Measurements from ENCODE around the gene SLC6A17.
A peak's percentile ranks its signal among the peaks of the same experiment; 100 is the strongest.

The SLC6A17 gene

GRCh38 chr1:110150330-110151174, at the start of gene SLC6A17:
TSS of gene SLC6A17 (plus strand) at chr1:110150494. CDS start at chr1:110166930, 16,436 bp downstream.
- no peak for DNase-seq

GRCh38 chr1:110102081-110102480, 48.2 kb upstream of the SLC6A17 start:
- peak; percentile 36 for DNase-seq

GRCh38 chr1:110106013-110106941, 44.0 kb upstream of the SLC6A17 start:
- peak; percentile 56 for DNase-seq

- DNase-seq: no peak
Measured at GRCh38 chr1:110107867-110108469, 42.3 kb upstream of the SLC6A17 start.

- no peak for DNase-seq
Measured at GRCh38 chr1:110111081-110111480, 39.2 kb upstream of the SLC6A17 start.

GRCh38 chr1:110112143-110112542, 38.2 kb upstream of the SLC6A17 start, which contains the start of gene UBL4B:
TSS of gene UBL4B (plus strand) at chr1:110112443. CDS start at chr1:110112535, 92 bp downstream.
- DNase-seq: no peak

- DNase-seq: no peak
Measured at GRCh38 chr1:110112656-110113055, 37.6 kb upstream of the SLC6A17 start.

GRCh38 chr1:110113551-110113950, 36.7 kb upstream of the SLC6A17 start:
- DNase-seq: no peak

GRCh38 chr1:110114173-110114572, 36.1 kb upstream of the SLC6A17 start:
- DNase-seq: no peak

GRCh38 chr1:110114784-110115183, 35.5 kb upstream of the SLC6A17 start:
- DNase-seq: no peak

GRCh38 chr1:110118636-110119396, 31.5 kb upstream of the SLC6A17 start:
- DNase-seq: no peak

- DNase-seq: no peak
Measured at GRCh38 chr1:110119843-110120242, 30.5 kb upstream of the SLC6A17 start.

- DNase-seq: no peak
Measured at GRCh38 chr1:110120960-110121561, 29.2 kb upstream of the SLC6A17 start.

GRCh38 chr1:110123224-110123623, 27.1 kb upstream of the SLC6A17 start:
- DNase-seq: no peak

- DNase-seq: no peak
Measured at GRCh38 chr1:110125810-110126209, 24.5 kb upstream of the SLC6A17 start.

GRCh38 chr1:110130113-110130591, 20.1 kb upstream of the SLC6A17 start:
- no peak for DNase-seq

GRCh38 chr1:110130989-110131388, 19.3 kb upstream of the SLC6A17 start:
- DNase-seq: no peak

GRCh38 chr1:110132682-110133081, 17.6 kb upstream of the SLC6A17 start:
- DNase-seq: no peak

- no peak for DNase-seq
Measured at GRCh38 chr1:110133436-110133835, 16.9 kb upstream of the SLC6A17 start.

GRCh38 chr1:110134050-110134595, 16.2 kb upstream of the SLC6A17 start:
- DNase-seq: no peak

GRCh38 chr1:110135246-110135645, 15.0 kb upstream of the SLC6A17 start:
- DNase-seq: no peak

Measured in MV-4-11 (cell line).